Tibial nerve (tissue), 4 donors: ENCODE measurements around the gene MPPED1.

Experiments
- CTCF ChIP-seq, 5 experiments: fragments of 200-600 bp in 3 of 5; fragments of 450-650 bp in 2 of 5; sonication (generic) in 3 of 5; IDR thresholded peaks; one replicate each; pipeline ENCODE4 v1.5.1; 2016 to 2019; ENCODE audit warnings: antibody characterized with exemption in 5 of 5, mild to moderate bottlenecking in 3 of 5, moderate library complexity in 2 of 5
- EP300 ChIP-seq, 2 donors: sonication (generic); formaldehyde crosslinking; IDR thresholded peaks; one replicate each; pipeline ENCODE4 v1.6.1; 2017; ENCODE audit warnings: antibody characterized with exemption in 2 of 2, mild to moderate bottlenecking in 1 of 2

DNA sequence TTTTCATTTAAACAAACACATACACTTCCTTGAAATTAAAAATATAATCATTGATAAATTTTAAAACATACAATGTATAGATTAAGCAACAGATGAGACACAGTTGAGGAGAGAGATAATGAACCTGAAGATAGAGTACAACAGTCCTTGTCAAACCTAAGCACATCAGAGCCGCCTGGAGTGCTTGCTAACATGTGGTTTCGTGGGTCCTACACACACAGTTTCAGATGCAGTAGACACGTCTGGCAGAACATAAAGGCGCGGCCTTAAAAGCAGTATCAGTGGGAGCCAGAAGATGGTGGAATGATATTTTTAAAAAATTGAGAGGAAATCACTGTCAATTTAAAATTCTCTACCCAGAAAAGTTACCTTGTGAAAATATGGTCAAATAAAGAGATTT lies 134.4 kb downstream of the MPPED1 start:
- TF ChIP-seq CTCF (IDR thresholded peaks at IDR 0.05): no peak
- TF ChIP-seq EP300 (IDR thresholded peaks at IDR 0.05): no peak
